Measurements from ENCODE around the gene TMEM37.

The TMEM37 gene

DNA sequence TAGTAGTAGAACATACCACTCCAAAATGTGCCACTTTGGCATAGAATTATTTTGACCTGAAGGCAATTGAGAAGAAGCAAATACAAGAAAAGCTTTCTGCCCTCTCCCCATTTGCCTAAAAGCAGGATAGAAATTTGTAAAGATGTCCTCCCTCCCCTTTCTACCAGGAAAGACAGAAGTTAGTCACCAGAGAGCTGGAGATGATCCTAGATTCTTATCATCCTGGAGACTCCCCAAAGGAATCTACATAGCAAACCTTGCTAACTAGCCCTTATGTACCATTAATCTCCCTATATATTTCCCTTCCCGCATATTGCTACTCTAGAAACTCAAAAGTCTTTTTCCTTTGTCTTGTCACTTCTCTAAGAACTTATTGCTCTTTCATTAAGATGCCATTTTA, 12.6 kb upstream of the TMEM37 start:
- DNase-seq (ENCODE audit: low spot score): no peak

GRCh38 chr2:119419803-119420508, 11.7 kb upstream of the TMEM37 start:
- no peak for DNase-seq (ENCODE audit: low spot score)

- no peak for DNase-seq (ENCODE audit: low spot score)
Observed at GRCh38 chr2:119421304-119421703, 10.3 kb upstream of the TMEM37 start.

DNA sequence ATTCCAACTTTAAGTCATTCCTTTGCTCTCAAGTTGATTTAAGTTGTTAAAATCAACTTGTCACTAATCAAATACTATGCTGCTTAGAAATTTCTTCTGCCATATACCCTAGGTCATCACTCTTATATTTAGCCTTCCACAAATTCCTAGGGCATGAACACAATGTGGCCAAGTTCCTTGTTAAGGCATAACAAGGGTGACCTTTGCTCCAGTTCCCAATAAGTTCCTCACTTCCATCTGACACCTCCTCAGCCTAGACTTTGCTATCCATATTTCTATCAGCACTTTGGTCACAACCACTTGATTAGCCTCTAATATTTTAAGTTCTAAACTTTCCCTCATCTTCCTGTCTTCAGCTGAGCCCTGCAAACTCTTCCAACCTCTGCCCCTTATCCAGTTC, 9.9 kb upstream of the TMEM37 start:
- no peak for DNase-seq (ENCODE audit: low spot score)

DNA sequence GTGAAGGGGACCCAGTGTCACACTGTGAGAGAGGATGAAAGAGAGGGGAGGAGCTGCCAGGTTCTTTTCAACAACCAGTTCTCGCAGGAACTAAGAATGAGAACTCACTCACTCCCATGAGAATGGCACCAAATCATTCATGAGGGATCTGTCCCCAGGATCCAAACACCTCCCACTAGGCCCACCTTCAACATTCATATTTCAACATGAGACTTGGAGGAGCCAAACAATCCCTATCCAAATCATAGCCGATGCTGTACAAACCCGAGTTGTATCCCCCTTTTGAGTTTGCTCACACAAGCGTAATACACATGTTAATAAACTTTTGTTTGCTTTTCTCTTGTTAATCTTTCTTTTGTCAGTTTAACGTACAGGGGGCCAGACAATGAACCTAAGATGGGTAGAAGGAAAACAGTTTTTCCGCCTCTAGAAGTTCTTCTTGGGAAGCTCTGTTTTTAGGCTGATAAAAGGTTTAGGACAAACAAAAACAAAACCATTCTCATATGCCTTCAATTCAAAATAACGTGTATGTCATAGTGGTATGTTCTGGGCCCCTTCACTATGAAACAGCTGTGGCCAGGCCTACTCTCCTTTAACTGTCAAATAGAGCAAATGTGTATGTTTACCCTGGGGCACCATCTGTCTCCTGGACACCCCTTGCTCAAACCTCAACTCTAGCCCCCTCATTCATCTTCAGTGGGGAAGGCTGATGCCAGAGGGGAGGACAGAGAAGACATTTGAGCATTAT, 9.1 kb upstream of the TMEM37 start:
- DNase-seq (ENCODE audit: low spot score): no peak

- no peak for DNase-seq (ENCODE audit: low spot score)
Observed at GRCh38 chr2:119423108-119423444, 8.6 kb upstream of the TMEM37 start.

DNA sequence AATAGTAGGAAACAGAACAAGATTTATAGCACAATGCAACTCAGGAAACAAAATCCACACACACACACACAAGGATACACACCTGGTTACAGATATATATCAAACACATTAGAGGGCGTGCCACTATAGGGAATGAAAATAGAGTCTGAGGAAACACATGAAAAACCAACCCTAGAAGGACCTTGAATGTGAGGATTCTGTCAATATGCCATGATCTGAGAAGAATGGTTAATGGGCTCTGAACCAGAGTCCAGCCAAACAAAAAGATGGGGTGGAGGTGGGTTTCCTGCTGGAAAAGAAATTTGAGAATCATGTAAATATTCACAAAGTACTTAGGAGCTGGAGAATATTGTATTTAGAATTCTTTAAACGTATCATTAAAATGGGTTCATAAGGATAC, 7.8 kb upstream of the TMEM37 start:
- DNase-seq (ENCODE audit: low spot score): no peak

DNA sequence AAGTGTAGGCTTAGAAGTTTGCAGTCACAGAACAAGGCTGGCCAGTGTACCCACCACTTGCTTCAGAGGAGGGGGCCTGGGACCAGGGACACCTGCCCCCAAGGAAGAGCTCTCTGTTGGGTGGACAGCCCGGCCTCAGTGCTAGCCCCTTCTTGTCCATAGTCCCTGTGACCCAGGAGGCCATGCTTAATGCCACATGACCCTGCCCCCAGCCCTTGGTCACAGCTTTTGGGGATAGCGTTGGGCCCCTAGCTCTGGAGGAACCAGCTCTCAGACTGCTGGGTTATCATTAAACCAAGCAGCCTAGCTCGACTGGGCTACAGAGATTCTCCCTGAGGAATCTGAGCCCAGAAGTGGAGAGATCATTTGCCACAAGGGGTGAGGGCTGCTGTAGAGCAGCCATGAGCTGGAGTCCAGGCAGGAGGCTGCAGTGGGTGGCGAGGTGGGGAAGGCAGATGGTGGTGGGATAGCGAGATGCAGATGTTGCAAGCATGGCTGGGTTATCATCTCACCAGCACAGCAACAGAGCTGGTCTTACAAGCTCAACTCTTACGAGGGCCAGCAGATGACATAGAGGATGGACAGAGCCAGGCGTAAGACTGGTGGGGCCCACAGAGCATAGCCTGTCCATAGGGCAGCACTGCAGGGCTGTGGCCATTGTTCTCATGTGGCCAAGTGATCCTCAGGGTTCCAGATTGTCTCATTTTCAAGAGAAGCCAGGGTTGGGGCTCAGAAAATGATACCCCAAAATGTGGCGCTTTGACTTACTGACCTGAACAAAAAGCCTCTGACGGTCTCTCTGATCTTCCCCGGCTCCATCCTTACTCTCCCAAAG, 7.2 kb upstream of the TMEM37 start:
- DNase-seq (ENCODE audit: low spot score): no peak

DNA sequence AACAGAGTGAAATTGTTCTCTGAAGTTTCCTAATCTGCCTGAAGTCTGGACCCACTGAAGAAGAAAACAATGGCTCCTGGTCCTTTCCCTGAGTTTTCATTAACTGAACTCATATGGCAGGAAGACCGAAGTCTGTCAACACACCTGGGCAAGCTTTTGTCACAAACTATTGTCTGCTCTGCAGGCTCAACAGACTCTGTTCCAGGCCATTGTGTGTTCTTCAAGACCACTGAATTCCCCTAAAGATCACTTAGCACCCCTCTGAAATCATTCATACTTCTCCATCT, 6.6 kb upstream of the TMEM37 start:
- no peak for DNase-seq (ENCODE audit: low spot score)

DNA sequence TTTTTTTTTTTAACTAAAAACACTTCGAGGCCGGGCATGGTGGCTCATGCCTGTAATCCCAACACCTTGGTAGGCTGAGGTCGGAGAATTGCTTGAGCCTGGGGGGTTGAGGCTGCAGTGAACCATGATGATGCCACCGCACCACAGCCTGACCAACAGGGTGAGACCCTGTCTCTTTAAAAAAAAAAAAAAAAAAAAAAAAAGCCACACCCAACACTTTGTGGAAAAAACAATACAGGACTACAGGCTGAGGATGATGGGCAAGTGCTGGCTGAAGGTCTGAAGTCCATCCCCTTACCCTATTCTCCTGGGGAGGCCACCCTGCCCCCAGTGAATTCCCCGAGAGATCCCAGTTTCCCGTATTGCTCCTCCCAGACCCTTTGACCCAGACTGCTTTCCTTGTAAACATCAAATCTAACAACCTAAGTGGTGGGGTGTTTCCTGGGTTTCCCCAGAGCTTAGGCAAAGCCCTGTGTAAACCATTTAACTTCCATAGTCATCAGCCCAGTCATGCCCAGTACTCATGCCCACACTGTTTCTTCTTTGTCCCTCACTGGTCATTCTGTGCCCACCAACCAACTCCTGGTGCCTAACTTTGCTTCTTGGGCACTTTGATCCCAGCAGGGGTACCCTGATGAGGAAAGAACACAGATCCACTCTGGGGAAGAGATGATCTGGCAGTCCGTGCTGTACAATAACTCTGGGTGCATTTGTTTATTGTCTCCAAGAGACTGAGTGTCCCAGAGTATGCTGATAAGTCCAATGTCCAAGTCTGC, 5.8 kb upstream of the TMEM37 start:
- DNase-seq (ENCODE audit: low spot score): no peak

GRCh38 chr2:119426396-119426675, 5.3 kb upstream of the TMEM37 start:
- no peak for DNase-seq (ENCODE audit: low spot score)

DNA sequence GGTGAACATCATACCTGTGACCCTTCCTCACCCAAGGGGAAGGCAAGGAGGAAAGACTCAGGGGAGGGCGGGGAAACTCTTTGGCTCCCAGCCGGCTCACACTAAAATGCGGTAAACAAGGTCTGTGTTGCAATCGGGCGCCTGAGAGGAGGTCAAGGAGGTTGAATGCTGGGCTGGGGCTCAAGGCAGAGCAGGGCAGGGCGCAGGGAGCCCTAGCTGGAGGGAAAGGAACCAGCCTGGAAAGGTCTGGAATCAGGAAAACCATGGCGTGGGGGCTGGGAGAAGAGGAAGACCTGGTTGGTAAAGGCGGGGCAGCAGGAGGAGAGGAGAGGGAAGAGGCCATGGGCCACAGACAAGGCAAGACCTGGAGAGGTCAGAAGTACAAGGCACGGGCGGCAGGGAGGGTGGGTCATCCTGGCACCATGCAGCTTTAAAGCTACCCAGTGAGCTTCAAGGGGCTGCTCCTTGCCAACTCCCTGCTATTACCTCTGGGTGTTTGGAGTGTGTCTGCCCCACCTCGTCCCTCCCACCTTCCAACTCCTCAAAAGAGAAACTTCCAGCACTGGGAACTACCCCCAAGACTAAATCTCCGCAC, 4.8 kb upstream of the TMEM37 start:
- no peak for DNase-seq (ENCODE audit: low spot score)

DNA sequence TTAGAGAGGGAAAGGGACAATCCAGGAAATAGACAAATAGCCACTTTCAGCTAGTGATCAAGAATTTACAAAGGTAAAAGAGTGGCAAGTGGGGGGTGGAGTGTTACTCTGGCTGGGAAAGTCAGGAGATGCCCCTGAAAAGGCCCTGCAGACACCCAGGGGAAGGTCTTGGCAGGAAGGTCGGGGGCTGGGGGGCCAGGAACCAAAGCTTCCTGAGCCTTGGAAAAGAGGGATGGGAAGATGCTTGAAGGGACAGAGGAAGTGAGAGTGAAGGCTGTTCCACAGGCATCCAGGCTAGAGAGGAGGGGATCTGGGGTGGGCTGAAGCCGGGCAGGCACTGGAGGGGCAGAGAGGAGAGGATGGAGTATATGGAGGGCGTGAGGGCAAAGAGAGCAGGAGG, 3.9 kb upstream of the TMEM37 start:
- DNase-seq (ENCODE audit: low spot score): no peak

DNA sequence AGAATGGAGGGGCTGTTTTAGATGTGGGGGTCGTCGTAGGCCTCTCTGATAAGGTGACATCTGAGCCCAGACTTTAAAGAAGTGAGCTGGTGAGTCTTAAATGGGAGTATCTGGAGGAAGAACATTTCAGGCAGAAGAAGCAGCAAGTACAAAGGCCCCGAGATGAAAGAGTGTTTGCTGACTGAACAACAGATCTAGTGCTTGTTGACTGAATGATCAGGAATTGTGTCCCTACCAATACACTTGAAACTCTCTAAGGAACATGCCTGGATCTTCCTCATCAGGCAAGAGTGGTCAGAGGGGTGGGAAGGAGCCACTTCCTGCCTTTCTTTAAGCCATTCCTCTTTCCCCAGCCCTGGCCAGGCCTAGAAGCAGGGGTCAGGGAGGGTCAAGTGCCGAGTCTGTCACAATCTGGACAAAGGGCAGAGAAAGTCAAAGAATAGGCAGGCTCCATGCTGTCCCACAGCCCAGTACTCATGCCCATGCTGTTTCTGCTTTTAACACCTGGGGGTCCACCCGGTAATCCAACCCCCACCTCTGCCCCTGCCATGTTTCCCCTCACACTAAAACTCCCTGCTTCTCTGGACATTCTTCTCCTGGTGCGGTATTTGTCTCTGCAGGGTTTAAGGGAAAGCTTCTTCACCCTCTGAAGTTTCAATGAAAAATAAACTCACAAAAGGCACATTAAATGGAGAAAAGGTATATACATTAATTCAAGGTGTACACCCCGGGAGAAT, 3.0 kb upstream of the TMEM37 start:
- no peak for DNase-seq (ENCODE audit: low spot score)

DNA sequence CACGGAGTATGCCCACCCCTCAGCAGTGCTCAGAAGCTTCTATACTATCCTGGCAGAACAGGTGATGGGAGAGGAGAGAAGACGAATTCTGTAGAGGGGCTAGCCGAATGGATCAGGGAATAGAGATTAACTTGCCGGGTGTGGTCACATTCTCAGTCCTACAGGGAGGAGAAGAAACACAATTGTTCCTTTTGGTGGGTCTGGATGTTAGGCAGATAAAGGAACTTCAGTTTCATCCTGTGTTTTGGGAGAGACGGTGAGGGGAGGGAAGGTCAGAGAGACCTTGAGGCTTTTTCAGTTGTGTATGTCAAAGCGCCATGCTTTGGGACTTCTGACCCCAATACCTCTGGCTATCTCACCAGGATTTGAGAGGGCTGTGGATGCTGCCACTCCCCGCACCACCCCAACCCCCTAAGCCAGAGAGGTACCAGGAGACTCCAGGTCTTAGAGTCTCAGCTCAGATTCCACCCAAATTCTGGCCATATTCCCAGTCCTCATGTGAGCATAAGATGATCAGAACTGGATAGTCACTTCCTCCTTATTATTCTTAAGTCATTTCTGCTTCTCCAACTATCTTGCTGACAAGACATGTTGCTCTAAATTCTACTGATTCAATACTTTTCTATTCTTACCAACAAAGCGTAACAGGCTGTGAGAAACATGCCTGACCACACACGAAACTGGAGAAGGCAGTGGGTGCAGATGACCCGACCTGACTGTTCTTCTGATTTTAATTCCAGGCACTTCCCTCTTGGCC, 2.3 kb upstream of the TMEM37 start:
- DNase-seq (ENCODE audit: low spot score): no peak

DNA sequence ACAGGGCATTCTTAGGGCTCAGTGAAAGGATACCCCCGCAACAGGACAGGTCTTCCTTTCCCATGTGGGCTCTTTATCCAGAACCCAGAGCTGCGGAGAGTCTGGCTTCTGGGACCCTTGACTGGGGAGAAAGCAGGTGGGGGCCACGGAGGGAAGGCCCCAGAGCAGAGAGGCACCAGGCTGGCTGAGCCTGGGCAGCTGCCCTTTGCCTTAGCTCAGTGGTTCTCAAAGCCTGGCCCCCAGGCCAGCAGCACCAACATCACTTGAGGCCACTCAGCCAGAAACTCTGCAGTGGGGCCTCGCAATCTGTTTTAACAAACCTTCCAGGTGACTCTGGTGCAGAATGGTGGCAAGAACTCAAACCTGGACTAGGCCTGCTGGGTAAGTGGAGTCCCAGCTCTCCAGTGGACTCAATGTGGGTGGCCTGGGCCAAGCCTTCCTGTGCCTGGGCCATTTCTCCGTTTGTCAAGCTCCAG, 1.6 kb upstream of the TMEM37 start:
- no peak for DNase-seq (ENCODE audit: low spot score)

GRCh38 chr2:119431976-119432850, 559 bp downstream of the TMEM37 start:
- peak; percentile 49 for DNase-seq (ENCODE audit: low spot score)

GRCh38 chr2:119432851-119433522, 1.3 kb downstream of the TMEM37 start:
- DNase-seq (ENCODE audit: low spot score): no peak

GRCh38 chr2:119433636-119434327, 2.1 kb downstream of the TMEM37 start:
- DNase-seq (ENCODE audit: low spot score): no peak
